Gastroesophageal sphincter (tissue), 4 donors: ENCODE data around the gene CDKN3. TPM values are rescaled to one million over a fixed set of nuclear protein-coding genes. Genes with fewer than 3 reads are reported as not detected.

Experiments used
- ATAC-seq: fragments of 150-250 bp; one replicate; pipeline ENCODE4 v1.9.1; 2016; ENCODE audit warnings: mild to moderate bottlenecking, moderate library complexity
- H3K27ac ChIP-seq, 4 donors: fragments of 200-600 bp; sonication (generic) in 3 of 4; 1 replicate in 3 of 4; 2 replicates in 1 of 4; pipeline ENCODE4 v1.5.1; 2016 to 2019
- H3K27me3 ChIP-seq: fragments of 200-600 bp; sonication (generic); one replicate; pipeline ENCODE4 v1.5.1; 2019
- H3K36me3 ChIP-seq, 2 donors: fragments of 200-600 bp; sonication (generic); one replicate each; pipeline ENCODE4 v1.5.1; 2019; ENCODE audit warnings: control low read depth in 1 of 2
- H3K4me1 ChIP-seq, 3 donors: fragments of 200-600 bp; sonication (generic); 1 replicate in 2 of 3; 2 replicates in 1 of 3; pipeline ENCODE4 v1.5.1; 2016 to 2019; ENCODE audit warnings: control low read depth in 2 of 3
- H3K4me3 ChIP-seq, 2 donors: fragments of 200-600 bp; sonication (generic); one replicate each; pipeline ENCODE4 v1.5.1; 2019; ENCODE audit warnings: mild to moderate bottlenecking in 1 of 2, moderate library complexity in 1 of 2
- H3K9me3 ChIP-seq, 3 donors: fragments of 200-600 bp; sonication (generic); one replicate each; pipeline ENCODE4 v1.5.1; 2017 to 2019; ENCODE audit warnings: control low read depth in 2 of 3
- EP300 ChIP-seq: sonication (generic); formaldehyde crosslinking; IDR thresholded peaks from one replicate; pipeline ENCODE4 v1.6.1; 2017; ENCODE audit warnings: antibody characterized with exemption, mild to moderate bottlenecking
- POLR2A ChIP-seq, 2 donors: fragments of 450-650 bp; IDR thresholded peaks; one replicate each; pipeline ENCODE4 v1.6.1; 2017; ENCODE audit warnings: antibody characterized with exemption in 2 of 2, mild to moderate bottlenecking in 2 of 2, moderate library complexity in 1 of 2
- POLR2AphosphoS5 ChIP-seq: sonication (generic); formaldehyde crosslinking; IDR thresholded peaks from one replicate; pipeline ENCODE4 v1.6.1; 2017; ENCODE audit warnings: antibody characterized with exemption
- WGBS, 2 donors: methylation state at CpG; one replicate each; pipeline ENCODE4 v1.1.5; 2018; ENCODE audit warnings: low coverage in 1 of 2; 5-methylcytosine and 5-hydroxymethylcytosine counted together
- total RNA-seq, 4 donors: library from RNA; depleted of rRNA; stranded (reverse); fragments of >200 nt; gene quantifications; one replicate each; pipeline ENCODE4 v1.1.0, GENCODE V29; 2016
- TF ChIP-seq, protein P1 (sequence below), 4 experiments: fragments of 200-600 bp in 2 of 4; fragments of 450-650 bp in 2 of 4; sonication (generic) in 1 of 4; IDR thresholded peaks; one replicate each; pipeline ENCODE4 v1.5.1; 2017 to 2019; ENCODE audit warnings: antibody characterized with exemption in 4 of 4, mild to moderate bottlenecking in 2 of 4, moderate library complexity in 2 of 4

The CDKN3 gene
- total RNA-seq, 4 donors from 2014 or later, result 2.0 to 3.1 (median 3.0) TPM; not detected in 1

DNA sequence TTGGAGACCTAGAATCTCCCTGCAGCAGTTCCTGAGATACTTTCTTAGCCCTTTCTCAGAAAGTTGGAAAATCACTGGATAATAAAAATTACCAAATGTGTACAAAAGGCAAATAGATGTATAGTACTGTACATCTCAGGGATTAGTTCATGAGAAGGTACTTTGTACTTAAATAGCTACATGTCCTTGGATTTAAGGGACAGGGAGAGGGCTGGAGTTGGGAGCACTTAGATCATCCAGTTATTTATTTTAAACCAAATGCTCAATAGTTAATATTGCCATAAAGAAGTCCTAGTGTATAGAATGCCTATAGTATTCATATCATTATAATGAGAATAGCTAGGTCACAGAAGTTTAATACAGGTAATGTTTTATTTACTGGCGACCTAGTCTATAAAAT lies 13.4 kb downstream of the CDKN3 start:
- Histone ChIP-seq H3K4me3 (no peak overlapping the region), H3K27ac (no peak overlapping the region), H3K36me3 (no peaks in the 10 kb centered on the region), H3K27me3 (no peaks in the 10 kb centered on the region), H3K4me1 (no peaks in the 10 kb centered on the region), H3K9me3 (no peaks in the 10 kb centered on the region)
- TF ChIP-seq POLR2AphosphoS5, result no peak
- no peak for TF ChIP-seq EP300
- TF ChIP-seq, protein P1, sequence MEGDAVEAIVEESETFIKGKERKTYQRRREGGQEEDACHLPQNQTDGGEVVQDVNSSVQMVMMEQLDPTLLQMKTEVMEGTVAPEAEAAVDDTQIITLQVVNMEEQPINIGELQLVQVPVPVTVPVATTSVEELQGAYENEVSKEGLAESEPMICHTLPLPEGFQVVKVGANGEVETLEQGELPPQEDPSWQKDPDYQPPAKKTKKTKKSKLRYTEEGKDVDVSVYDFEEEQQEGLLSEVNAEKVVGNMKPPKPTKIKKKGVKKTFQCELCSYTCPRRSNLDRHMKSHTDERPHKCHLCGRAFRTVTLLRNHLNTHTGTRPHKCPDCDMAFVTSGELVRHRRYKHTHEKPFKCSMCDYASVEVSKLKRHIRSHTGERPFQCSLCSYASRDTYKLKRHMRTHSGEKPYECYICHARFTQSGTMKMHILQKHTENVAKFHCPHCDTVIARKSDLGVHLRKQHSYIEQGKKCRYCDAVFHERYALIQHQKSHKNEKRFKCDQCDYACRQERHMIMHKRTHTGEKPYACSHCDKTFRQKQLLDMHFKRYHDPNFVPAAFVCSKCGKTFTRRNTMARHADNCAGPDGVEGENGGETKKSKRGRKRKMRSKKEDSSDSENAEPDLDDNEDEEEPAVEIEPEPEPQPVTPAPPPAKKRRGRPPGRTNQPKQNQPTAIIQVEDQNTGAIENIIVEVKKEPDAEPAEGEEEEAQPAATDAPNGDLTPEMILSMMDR (IDR thresholded peaks at IDR 0.05), result no peak
- no peak for TF ChIP-seq POLR2A (IDR thresholded peaks at IDR 0.05)
- no peak for ATAC-seq
- 88 to 100% methylated on average over 1 of the region's 1 CpG for WGBS, 2 donors

DNA sequence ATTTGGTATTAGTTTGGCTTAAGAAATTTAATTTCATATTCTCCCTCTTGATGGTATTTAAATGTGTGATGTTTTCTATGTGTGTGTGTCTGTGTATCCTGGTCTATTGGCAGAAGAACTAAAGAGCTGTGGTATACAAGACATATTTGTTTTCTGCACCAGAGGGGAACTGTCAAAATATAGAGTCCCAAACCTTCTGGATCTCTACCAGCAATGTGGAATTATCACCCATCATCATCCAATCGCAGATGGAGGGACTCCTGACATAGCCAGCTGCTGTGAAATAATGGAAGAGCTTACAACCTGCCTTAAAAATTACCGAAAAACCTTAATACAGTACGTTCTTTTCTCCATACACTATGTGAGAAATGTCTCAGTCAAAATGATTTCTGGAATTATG lies 14.6 kb downstream of the CDKN3 start:
- TF ChIP-seq POLR2A (IDR thresholded peaks at IDR 0.05) (no peak), POLR2AphosphoS5 (no peak), EP300 (no peak)
- TF ChIP-seq, protein P1 (IDR thresholded peaks at IDR 0.05), result no peak
- no peaks in the 10 kb centered on the region for H3K4me1 ChIP-seq
- no peaks in the 10 kb centered on the region for H3K27me3 ChIP-seq
- H3K27ac ChIP-seq, result no peak overlapping the region
- H3K36me3 ChIP-seq, result no peaks in the 10 kb centered on the region
- H3K4me3 ChIP-seq, result no peak overlapping the region
- 88 to 100% methylated on average over 2 to 3 of the region's 3 CpGs for WGBS, 2 donors
- ATAC-seq, result no peak
- H3K9me3 ChIP-seq, result no peaks in the 10 kb centered on the region

DNA sequence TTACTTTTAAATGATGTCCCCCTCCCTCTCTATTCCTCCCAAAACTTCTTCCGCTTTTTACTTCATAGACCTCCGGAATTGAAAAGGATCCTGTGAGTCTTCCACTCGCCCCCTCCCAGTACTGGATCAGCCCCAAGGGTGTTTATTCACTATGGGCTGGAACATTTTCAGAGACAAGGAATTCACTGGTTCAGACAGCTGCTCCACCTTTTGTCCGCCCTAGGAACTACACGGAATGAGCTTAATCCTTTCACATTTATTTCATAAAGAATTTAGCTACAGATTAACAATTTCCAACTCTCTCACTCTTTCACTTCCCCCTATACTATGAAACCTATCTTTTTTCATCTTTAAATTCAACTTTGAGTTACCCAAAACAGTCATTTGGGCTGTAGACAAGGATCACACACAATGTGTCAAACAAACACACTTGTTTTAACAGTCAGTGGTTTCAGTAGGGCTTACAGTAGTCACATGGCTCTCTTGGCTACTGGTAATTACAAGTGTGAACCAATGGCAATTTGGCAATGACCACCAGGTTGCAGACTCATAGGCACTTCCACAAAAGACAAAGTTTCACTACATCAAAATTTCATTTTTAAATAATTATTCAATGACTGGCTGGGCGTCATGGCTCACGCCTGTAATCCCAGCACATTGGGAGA lies 23.8 kb downstream of the CDKN3 start:
- TF ChIP-seq, protein P1 (IDR thresholded peaks at IDR 0.05), result peak in 3 of 4 experiments; percentile 36 to 52 (median 44)
- no peak for TF ChIP-seq POLR2AphosphoS5
- ATAC-seq, result no peak
- peaks cover 0 to 13% of the 10 kb centered on the region in 2 donors for H3K36me3 ChIP-seq
- H3K4me1 ChIP-seq, result no peaks in the 10 kb centered on the region
- H3K4me3 ChIP-seq, result no peak overlapping the region
- H3K27me3 ChIP-seq, result no peaks in the 10 kb centered on the region
- H3K27ac ChIP-seq, result no peak overlapping the region
- 29 to 45% methylated on average over 6 to 7 of the region's 7 CpGs for WGBS, 2 donors
- H3K9me3 ChIP-seq, result no peaks in the 10 kb centered on the region

DNA sequence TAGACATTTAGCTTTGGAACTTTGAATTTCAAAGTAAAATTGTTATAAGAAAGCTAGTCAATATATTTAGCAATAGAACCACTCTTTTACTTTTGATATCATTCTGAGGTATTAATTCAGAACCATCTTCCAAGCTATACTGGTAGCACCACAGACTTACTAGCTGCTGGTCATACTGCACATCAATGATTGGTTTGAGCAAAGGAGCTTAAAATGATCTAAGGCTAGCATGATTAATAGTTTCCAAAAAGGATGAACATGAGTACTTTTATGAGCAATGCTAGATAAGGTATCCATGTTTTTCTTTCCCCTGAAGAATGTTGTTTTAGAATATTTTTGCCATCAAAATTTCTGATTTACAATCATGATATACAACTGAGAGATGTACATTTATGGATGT lies 27.2 kb downstream of the CDKN3 start:
- Histone ChIP-seq H3K27me3 (no peaks in the 10 kb centered on the region), H3K9me3 (no peaks in the 10 kb centered on the region), H3K36me3 (peaks cover 0 to 47% of the 10 kb centered on the region in 2 donors), H3K27ac (no peak overlapping the region), H3K4me1 (no peaks in the 10 kb centered on the region), H3K4me3 (no peak overlapping the region)
- TF ChIP-seq POLR2AphosphoS5, result no peak
- no peak for TF ChIP-seq POLR2A (IDR thresholded peaks at IDR 0.05)
- no peak for ATAC-seq

DNA sequence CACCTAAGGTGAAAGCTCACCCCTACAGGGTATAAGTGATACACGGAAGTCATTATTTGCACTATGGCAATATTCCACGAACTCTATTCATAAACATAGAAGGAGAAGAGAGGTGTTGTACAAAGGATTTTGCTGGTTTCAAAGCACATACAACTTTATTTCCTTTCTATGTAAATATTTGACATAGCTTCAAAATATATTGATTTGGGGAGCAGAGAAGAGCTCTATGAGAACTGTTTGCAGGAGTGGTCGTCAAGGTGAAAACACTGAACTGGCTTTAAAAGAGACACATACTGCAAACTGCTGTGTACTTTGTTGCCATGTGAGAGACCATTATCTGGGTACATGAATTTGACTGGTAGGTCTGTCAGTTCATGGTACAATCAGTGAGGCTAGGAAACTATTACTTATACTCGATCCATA lies 27.7 kb downstream of the CDKN3 start:
- 77 to 87% methylated on average over 4 of the region's 4 CpGs for WGBS, 2 donors
- TF ChIP-seq, protein P1 (IDR thresholded peaks at IDR 0.05), result no peak
- TF ChIP-seq POLR2AphosphoS5 (no peak), POLR2A (IDR thresholded peaks at IDR 0.05) (no peak), EP300 (no peak)
- H3K27me3 ChIP-seq, result no peaks in the 10 kb centered on the region
- H3K36me3 ChIP-seq, result peaks cover 0 to 52% of the 10 kb centered on the region in 2 donors
- no peak overlapping the region for H3K4me3 ChIP-seq
- no peak overlapping the region for H3K27ac ChIP-seq
- no peak for ATAC-seq
- H3K9me3 ChIP-seq, result no peaks in the 10 kb centered on the region
- H3K4me1 ChIP-seq, result no peaks in the 10 kb centered on the region
